OCI-LY1 (cell line): ENCODE data around the gene CCDC192.
"Not testable (repeated sequence)": the region's sequence is repeated elsewhere in the genome, so short reads cannot be mapped to it uniquely, and the experiment has no call there.

ENCODE experiments used
- H2AFZ ChIP-seq: fragments of 200-600 bp; sonication (generic), shearing (Covaris generic); 2 replicates; pipeline ENCODE4 v1.6.0; 2014; ENCODE audit warnings: antibody characterized with exemption, mild to moderate bottlenecking, low read length
- H3F3A ChIP-seq: fragments of 200-600 bp; sonication (generic), shearing (Covaris generic); 2 replicates; pipeline ENCODE4 v1.6.0; 2014; ENCODE audit warnings: mild to moderate bottlenecking, antibody characterized with exemption, low read length, moderate library complexity; ENCODE audit not compliant: insufficient read depth
- H3K27ac ChIP-seq: fragments of 200-600 bp; sonication (generic); 2 replicates; pipeline ENCODE4 v1.5.1; 2014; ENCODE audit warnings: low read length, mixed run types, mild to moderate bottlenecking, low read depth; ENCODE audit not compliant: poor library complexity, severe bottlenecking
- H3K27me3 ChIP-seq: fragments of 200-600 bp; sonication (generic); 2 replicates; pipeline ENCODE4 v1.6.0; 2014; ENCODE audit warnings: antibody characterized with exemption, mild to moderate bottlenecking, low read length, moderate library complexity; ENCODE audit not compliant: insufficient read depth
- H3K36me3 ChIP-seq: fragments of 200-600 bp; sonication (generic); 2 replicates; pipeline ENCODE4 v1.6.1; 2014; ENCODE audit warnings: mild to moderate bottlenecking, antibody characterized with exemption, low read length, moderate library complexity, mixed read lengths; ENCODE audit not compliant: insufficient read depth
- H3K4me1 ChIP-seq: fragments of 200-600 bp; sonication (generic); 2 replicates; pipeline ENCODE4 v1.5.1; 2014; ENCODE audit warnings: mild to moderate bottlenecking, low read length, moderate library complexity; ENCODE audit not compliant: insufficient read depth, severe bottlenecking
- H3K4me2 ChIP-seq: fragments of 200-600 bp; sonication (generic), shearing (Covaris generic); 2 replicates; pipeline ENCODE4 v1.6.1; 2014; ENCODE audit warnings: low read length
- H3K4me3 ChIP-seq: fragments of 200-600 bp; sonication (generic); 2 replicates; pipeline ENCODE4 v1.5.1; 2014; ENCODE audit warnings: low read length, low read depth, mild to moderate bottlenecking, mixed read lengths; ENCODE audit not compliant: poor library complexity, severe bottlenecking
- H3K79me2 ChIP-seq: fragments of 200-600 bp; shearing (Covaris generic); 2 replicates; pipeline ENCODE4 v1.6.1; 2016; ENCODE audit warnings: mixed run types, low read length, mixed read lengths; ENCODE audit not compliant: insufficient read depth
- H3K9ac ChIP-seq: fragments of 200-600 bp; sonication (generic), shearing (Covaris generic); 2 replicates; pipeline ENCODE4 v1.6.1; 2014; ENCODE audit warnings: mild to moderate bottlenecking, low read length, mixed read lengths
- H3K9me2 ChIP-seq: fragments of 200-600 bp; sonication (generic), shearing (Covaris generic); 2 replicates; pipeline ENCODE4 v1.6.1; 2014; ENCODE audit warnings: low read depth, mild to moderate bottlenecking, low read length, mixed read lengths
- H3K9me3 ChIP-seq: fragments of 200-600 bp; shearing (Covaris generic); 2 replicates; pipeline ENCODE4 v1.6.1; 2014; ENCODE audit warnings: low read length, mixed read lengths
- H4K20me1 ChIP-seq: fragments of 200-600 bp; sonication (generic), shearing (Covaris generic); 2 replicates; pipeline ENCODE4 v1.6.0; 2016; ENCODE audit warnings: mild to moderate bottlenecking, low read length; ENCODE audit not compliant: insufficient read depth
- EZH2 ChIP-seq: fragments of 200-600 bp; sonication (generic), shearing (Covaris generic); IDR thresholded peaks from 2 replicates; pipeline ENCODE4 v1.8.0; 2017; ENCODE audit warnings: borderline replicate concordance, mixed run types, mild to moderate bottlenecking, antibody characterized with exemption, low read length, moderate library complexity, mixed read lengths
- TF ChIP-seq, protein P1 (sequence below): fragments of 200-600 bp; sonication (generic), shearing (Covaris generic); IDR thresholded peaks from 2 replicates; pipeline ENCODE4 v1.5.1; 2017; ENCODE audit warnings: mild to moderate bottlenecking, antibody characterized with exemption, low read length, moderate library complexity, mixed read lengths

Gene CCDC192

DNA sequence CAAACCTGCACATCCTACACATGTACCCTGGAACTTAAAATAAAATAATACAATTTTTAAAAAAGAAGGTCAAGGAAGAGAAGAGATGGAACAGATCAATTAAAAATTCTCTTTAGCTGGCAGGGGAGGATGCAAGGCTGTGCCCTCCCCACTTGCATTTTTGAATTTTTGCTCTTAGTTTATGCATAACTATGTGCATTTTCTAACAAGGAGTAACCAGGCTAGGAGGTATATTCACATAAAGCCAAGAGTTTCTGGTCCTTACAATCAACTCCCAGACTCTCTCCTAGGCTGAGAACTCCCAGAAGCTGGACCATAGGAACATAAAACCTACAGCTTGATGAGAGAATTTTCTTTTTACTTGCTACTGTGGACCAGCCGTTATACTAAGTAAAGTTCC lies 29.8 kb downstream of the CCDC192 start:
- no peaks in the 10 kb centered on the region for H3K9me3 ChIP-seq
- H3K36me3 ChIP-seq = no peaks in the 10 kb centered on the region
- H3K79me2 ChIP-seq = no peaks in the 10 kb centered on the region
- H3K27ac ChIP-seq = no peak overlapping the region
- H3F3A ChIP-seq = no peaks in the 10 kb centered on the region
- TF ChIP-seq, protein P1, sequence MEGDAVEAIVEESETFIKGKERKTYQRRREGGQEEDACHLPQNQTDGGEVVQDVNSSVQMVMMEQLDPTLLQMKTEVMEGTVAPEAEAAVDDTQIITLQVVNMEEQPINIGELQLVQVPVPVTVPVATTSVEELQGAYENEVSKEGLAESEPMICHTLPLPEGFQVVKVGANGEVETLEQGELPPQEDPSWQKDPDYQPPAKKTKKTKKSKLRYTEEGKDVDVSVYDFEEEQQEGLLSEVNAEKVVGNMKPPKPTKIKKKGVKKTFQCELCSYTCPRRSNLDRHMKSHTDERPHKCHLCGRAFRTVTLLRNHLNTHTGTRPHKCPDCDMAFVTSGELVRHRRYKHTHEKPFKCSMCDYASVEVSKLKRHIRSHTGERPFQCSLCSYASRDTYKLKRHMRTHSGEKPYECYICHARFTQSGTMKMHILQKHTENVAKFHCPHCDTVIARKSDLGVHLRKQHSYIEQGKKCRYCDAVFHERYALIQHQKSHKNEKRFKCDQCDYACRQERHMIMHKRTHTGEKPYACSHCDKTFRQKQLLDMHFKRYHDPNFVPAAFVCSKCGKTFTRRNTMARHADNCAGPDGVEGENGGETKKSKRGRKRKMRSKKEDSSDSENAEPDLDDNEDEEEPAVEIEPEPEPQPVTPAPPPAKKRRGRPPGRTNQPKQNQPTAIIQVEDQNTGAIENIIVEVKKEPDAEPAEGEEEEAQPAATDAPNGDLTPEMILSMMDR = no peak
- TF ChIP-seq EZH2 = no peak
- no peak overlapping the region for H3K4me3 ChIP-seq
- H3K27me3 ChIP-seq = no peaks in the 10 kb centered on the region
- H4K20me1 ChIP-seq = no peaks in the 10 kb centered on the region
- H2AFZ ChIP-seq = no peak overlapping the region
- H3K9me2 ChIP-seq = no peaks in the 10 kb centered on the region
- H3K9ac ChIP-seq = no peak overlapping the region
- no peaks in the 10 kb centered on the region for H3K4me1 ChIP-seq
- no peak overlapping the region for H3K4me2 ChIP-seq

DNA sequence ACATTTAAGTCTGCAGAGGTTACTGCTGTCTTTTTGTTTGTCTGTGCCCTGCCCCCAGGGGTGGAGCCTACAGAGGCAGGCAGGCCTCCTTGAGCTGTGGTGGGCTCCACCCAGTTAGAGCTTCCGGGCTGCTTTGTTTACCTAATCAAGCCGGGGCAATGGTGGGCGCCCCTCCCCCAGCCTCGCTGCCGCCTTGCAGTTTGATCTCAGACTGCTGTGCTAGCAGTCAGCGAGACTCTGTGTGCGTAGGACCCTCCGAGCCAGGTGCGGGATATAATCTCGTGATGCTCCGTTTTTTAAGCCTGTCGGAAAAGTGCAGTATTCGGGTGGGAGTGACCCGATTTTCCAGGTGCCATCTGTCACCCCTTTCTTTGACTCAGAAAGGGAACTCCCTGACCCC lies 36.2 kb downstream of the CCDC192 start:
- not testable (repeated sequence) for H3K4me3 ChIP-seq, H3K4me2 ChIP-seq, H3K36me3 ChIP-seq, H2AFZ ChIP-seq, H3K9ac ChIP-seq, H3K27ac ChIP-seq, H3K27me3 ChIP-seq, H4K20me1 ChIP-seq, H3K79me2 ChIP-seq, H3K4me1 ChIP-seq, H3K9me3 ChIP-seq, H3F3A ChIP-seq, H3K9me2 ChIP-seq

DNA sequence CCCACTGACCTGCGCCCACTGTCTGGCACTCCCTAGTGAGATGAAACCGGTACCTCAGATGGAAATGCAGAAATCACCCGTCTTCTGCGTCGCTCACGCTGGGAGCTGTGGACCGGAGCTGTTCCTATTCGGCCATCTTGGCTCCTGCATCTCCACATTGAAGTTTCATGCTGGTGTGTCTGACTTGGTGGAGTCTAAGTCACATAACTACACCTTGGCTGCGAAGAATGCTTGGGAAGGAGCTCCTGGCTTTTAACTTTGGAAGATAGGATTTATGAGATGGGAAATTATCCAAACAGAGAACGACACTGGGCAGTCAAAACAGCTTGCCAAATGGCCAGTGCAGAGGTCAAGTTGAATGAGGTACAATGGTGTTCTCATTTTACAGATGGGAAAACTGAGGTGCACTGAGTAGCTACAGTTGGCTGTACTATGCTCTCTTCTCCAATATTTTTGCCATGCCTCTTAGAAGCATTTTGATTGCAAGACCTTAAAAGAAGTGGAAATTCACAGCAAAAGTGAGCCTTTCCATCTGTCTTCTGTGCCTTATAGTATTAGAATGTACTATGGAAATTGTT lies 36.7 kb downstream of the CCDC192 start:
- Histone ChIP-seq H3K79me2 (no peaks in the 10 kb centered on the region), H3K4me3 (no peak overlapping the region), H3K4me2 (no peak overlapping the region), H3K27ac (no peak overlapping the region), H3K4me1 (no peaks in the 10 kb centered on the region), H3K9me2 (no peaks in the 10 kb centered on the region), H3K27me3 (no peaks in the 10 kb centered on the region), H3F3A (no peaks in the 10 kb centered on the region), H3K9ac (no peak overlapping the region), H3K9me3 (no peaks in the 10 kb centered on the region), H3K36me3 (no peaks in the 10 kb centered on the region), H4K20me1 (no peaks in the 10 kb centered on the region), H2AFZ (no peak overlapping the region)
- TF ChIP-seq, protein P1 = no peak
- TF ChIP-seq EZH2 = no peak

DNA sequence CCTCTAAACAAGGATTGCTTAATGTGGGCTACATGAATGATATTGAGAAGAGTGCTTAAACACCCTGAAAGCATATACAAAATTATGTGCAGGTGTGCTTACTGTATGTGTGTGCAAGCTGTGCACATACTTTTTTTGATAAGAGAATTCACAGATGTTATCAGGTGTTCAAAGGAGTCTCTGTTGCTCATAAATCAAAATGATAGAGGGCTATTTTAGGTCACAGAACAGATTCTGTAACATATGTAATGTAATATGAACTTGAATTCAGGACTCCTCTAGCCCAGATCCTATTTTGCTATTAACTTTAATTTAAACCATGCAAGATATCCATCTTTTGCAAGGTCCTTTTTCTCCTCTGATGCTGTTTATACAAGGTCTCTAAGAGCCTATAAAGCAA lies 38.2 kb downstream of the CCDC192 start:
- Histone ChIP-seq H3K4me3 (no peak overlapping the region), H3K9me2 (no peaks in the 10 kb centered on the region), H3K27ac (no peak overlapping the region)

More for the DNA sequence above, 38.2 kb downstream of the CCDC192 start:
- Histone ChIP-seq H2AFZ (no peak overlapping the region), H3K9ac (no peak overlapping the region), H3K9me3 (no peaks in the 10 kb centered on the region), H3K4me1 (peaks cover 3% of the 10 kb centered on the region), H4K20me1 (no peaks in the 10 kb centered on the region), H3K27me3 (no peaks in the 10 kb centered on the region), H3F3A (no peaks in the 10 kb centered on the region), H3K79me2 (no peaks in the 10 kb centered on the region), H3K36me3 (no peaks in the 10 kb centered on the region), H3K4me2 (no peak overlapping the region)
- no peak for TF ChIP-seq EZH2
- TF ChIP-seq, protein P1 = no peak
